PC-9 (cell line): ENCODE data around the gene FOXS1. TPM values are rescaled to one million over a fixed set of nuclear protein-coding genes. Genes with fewer than 3 reads are reported as not detected.

Source experiments
- BruUV-seq: library from RNA; stranded (reverse); fragments of 400-500 nt; replicated peaks from 2 replicates; lab custom pipeline; 2021; lab: Mats Ljungman, UMichigan
- CTCF ChIA-PET: fragments of 300-600 bp; sonication (Branson Sonifier 250); formaldehyde crosslinking; loops from one replicate; lab custom pipeline; 2022; ENCODE audit warnings: antibody characterized with exemption; lab: Charles Lee
- POLR2A ChIA-PET: fragments of 300-600 bp; sonication (Branson Sonifier 250); formaldehyde crosslinking; loops from one replicate; lab custom pipeline; 2022; ENCODE audit warnings: antibody characterized with exemption; ENCODE audit not compliant: unreplicated experiment; lab: Charles Lee
- DNase-seq, 2 experiments: peaks; one replicate each; pipeline versions ENCODE4 v3.0.0 to v3.0.0-alpha.2; 2015 to 2022; ENCODE audit warnings: mixed read lengths in 1 of 2
- H2AFZ ChIP-seq: fragments of 200-600 bp; sonication (generic); 2 replicates; pipeline ENCODE4 v1.8.1; 2017; ENCODE audit warnings: antibody characterized with exemption
- H3F3A ChIP-seq: fragments of 200-600 bp; sonication (generic); 2 replicates; pipeline ENCODE4 v1.8.1; 2017; ENCODE audit warnings: antibody characterized with exemption, mild to moderate bottlenecking, low read depth; ENCODE audit not compliant: insufficient read depth
- H3K27ac ChIP-seq: fragments of 200-600 bp; sonication (generic); 2 replicates; pipeline ENCODE4 v1.6.1; 2016; ENCODE audit warnings: mixed run types
- H3K27me3 ChIP-seq: fragments of 200-600 bp; sonication (generic); 2 replicates; pipeline ENCODE4 v1.6.1; 2016; ENCODE audit warnings: low read depth, mixed run types; ENCODE audit not compliant: insufficient read depth
- H3K36me3 ChIP-seq: fragments of 200-600 bp; sonication (generic); 2 replicates; pipeline ENCODE4 v1.6.1; 2016; ENCODE audit warnings: low read depth, mixed run types
- H3K4me1 ChIP-seq: fragments of 200-600 bp; sonication (generic); replicated peaks from 2 replicates; pipeline ENCODE4 v1.6.1; 2016; ENCODE audit warnings: mixed run types; ENCODE audit not compliant: insufficient read depth
- H3K4me2 ChIP-seq: fragments of 200-600 bp; sonication (generic); 2 replicates; pipeline ENCODE4 v1.6.1; 2017; ENCODE audit warnings: mixed run types
- H3K4me3 ChIP-seq: fragments of 200-600 bp; sonication (generic); 2 replicates; pipeline ENCODE4 v1.6.1; 2016; ENCODE audit warnings: mixed run types
- H3K79me2 ChIP-seq: fragments of 200-600 bp; sonication (generic); 2 replicates; pipeline ENCODE4 v1.6.1; 2017; ENCODE audit warnings: low read depth, mixed run types
- H3K9me2 ChIP-seq: fragments of 200-600 bp; sonication (generic); 2 replicates; pipeline ENCODE4 v1.8.1; 2017; ENCODE audit warnings: mild to moderate bottlenecking; ENCODE audit not compliant: insufficient read depth
- H3K9me3 ChIP-seq: fragments of 200-600 bp; sonication (generic); 2 replicates; pipeline ENCODE4 v1.8.1; 2016; ENCODE audit warnings: low read depth; ENCODE audit not compliant: insufficient read depth
- H4K20me1 ChIP-seq: fragments of 200-600 bp; sonication (generic); 2 replicates; pipeline ENCODE4 v1.8.1; 2017; ENCODE audit not compliant: insufficient read depth
- CTCF ChIP-seq: fragments of 200-600 bp; sonication (generic); conservative IDR thresholded peaks from 2 replicates; pipeline ENCODE4 v1.6.1; 2017; ENCODE audit warnings: mixed run types, antibody characterized with exemption, mild to moderate bottlenecking, moderate library complexity
- EZH2 ChIP-seq: fragments of 200-600 bp; sonication (generic); IDR thresholded peaks from 2 replicates; pipeline ENCODE4 v1.8.0; 2017; ENCODE audit warnings: antibody characterized with exemption, low read depth
- intact Hi-C: fragments of 100-400 bp; cut with micrococcal nuclease; formaldehyde crosslinking; loops from one replicate; pipeline ENCODE4 v1.10.0; 2022; ENCODE audit not compliant: unreplicated experiment
- total RNA-seq: library from RNA; stranded (reverse); gene quantifications from 2 replicates; pipeline ENCODE4 v1.2.3, GENCODE V29; 2021

FOXS1 gene
- total RNA-seq, 1 experiment from 2014 or later, result not detected

DNA sequence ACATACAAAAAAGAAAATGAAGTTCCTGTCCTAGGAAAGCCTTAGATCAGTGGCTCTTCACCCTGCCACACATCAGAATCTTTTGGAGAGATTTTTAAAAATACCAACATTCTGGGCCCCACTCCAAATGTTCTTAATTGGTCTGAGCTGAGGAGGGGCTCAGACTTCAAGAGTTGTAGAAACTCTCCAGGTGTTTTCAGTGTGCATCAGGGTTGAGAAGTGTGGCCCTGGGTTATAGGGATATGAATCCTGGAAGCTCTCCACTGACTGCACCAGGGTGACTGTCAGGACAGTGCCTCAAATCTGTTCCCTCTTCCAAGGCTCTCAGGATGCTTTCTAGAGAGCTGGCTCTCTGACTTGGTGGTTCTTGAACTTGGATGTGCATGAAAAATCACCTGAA, 31.8 kb downstream of the FOXS1 start:
- H3K9me2 ChIP-seq, result no peaks in the 10 kb centered on the region
- no peaks in the 10 kb centered on the region for H3K36me3 ChIP-seq
- no peak for DNase-seq
- no peak overlapping the region for H3K27ac ChIP-seq
- ChIA-PET CTCF (interaction anchor here (0.7 kb wide), 1 partner anchor 328 kb away, joined by 6 read pairs; no protein-coding TSS in a partner anchor), POLR2A (no interaction called here)
- H3K9me3 ChIP-seq, result no peaks in the 10 kb centered on the region
- no peak overlapping the region for H2AFZ ChIP-seq
- H3K27me3 ChIP-seq, result no peaks in the 10 kb centered on the region
- peaks cover 5% of the 10 kb centered on the region; the same call in 1 of the 2 replicates for H4K20me1 ChIP-seq
- no peak for TF ChIP-seq CTCF
- TF ChIP-seq EZH2, result no peak
- intact Hi-C loops, result no loop called here
- no TSS peak for BruUV-seq
- H3F3A ChIP-seq, result peaks cover 12% of the 10 kb centered on the region
- no peaks in the 10 kb centered on the region for H3K79me2 ChIP-seq
- H3K4me2 ChIP-seq, result no peak overlapping the region
- H3K4me3 ChIP-seq, result no peak overlapping the region
- H3K4me1 ChIP-seq, result peaks cover 8% of the 10 kb centered on the region; the same call in 1 of the 2 replicates

GRCh38 chr20:31811796-31812728, 33.3 kb downstream of the FOXS1 start:
- ChIA-PET POLR2A (no interaction called here), CTCF (interaction anchor here (0.6 kb wide), 1 partner anchor 242 kb away, joined by 12 read pairs; no protein-coding TSS in a partner anchor)
- TF ChIP-seq CTCF (no peak), EZH2 (no peak)
- Histone ChIP-seq H3K9me3 (no peaks in the 10 kb centered on the region), H3K27me3 (no peaks in the 10 kb centered on the region), H3K4me3 (no peak overlapping the region), H3K36me3 (no peaks in the 10 kb centered on the region), H3K9me2 (no peaks in the 10 kb centered on the region), H4K20me1 (peaks cover 5% of the 10 kb centered on the region; the same call in 1 of the 2 replicates), H3F3A (peaks cover 14% of the 10 kb centered on the region), H3K79me2 (no peaks in the 10 kb centered on the region), H3K4me1 (peaks cover 8% of the 10 kb centered on the region; the same call in 1 of the 2 replicates), H3K27ac (no peak overlapping the region), H3K4me2 (no peak overlapping the region), H2AFZ (no peak overlapping the region)
- BruUV-seq, result no TSS peak
- DNase-seq, result no peak
- intact Hi-C loops, result no loop called here

DNA sequence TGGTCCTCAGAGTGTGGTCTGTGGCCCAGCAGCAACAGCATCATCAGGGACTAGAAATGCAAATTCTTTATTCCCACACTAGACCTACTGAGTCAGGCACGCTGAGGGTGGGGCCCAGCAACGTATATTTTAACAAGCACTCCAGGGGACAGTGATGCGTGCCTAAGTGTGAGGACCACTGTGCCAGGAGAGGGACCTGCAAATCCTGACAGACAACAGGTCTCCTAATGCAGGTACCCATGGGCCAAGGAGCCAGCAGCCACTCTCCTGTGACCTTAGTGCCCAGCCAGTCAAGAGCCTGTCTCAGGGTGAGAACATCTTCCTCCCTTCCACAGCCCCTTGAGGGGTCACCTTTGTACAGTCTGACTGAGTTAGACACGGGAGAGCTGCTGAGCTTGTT, 34.2 kb downstream of the FOXS1 start:
- no peak for DNase-seq
- CTCF ChIA-PET, result interaction anchor here (0.7 kb wide), 1 partner anchor 234 kb away, joined by 4 read pairs; no protein-coding TSS in a partner anchor
- TF ChIP-seq EZH2 (no peak), CTCF (no peak)

More for the DNA sequence above, 34.2 kb downstream of the FOXS1 start:
- Histone ChIP-seq H3K9me3 (no peaks in the 10 kb centered on the region), H2AFZ (no peak overlapping the region), H3K36me3 (no peaks in the 10 kb centered on the region), H3K4me3 (no peak overlapping the region), H3K9me2 (no peaks in the 10 kb centered on the region), H4K20me1 (peaks cover 5% of the 10 kb centered on the region; the same call in 1 of the 2 replicates), H3K4me1 (peaks cover 8% of the 10 kb centered on the region; the same call in 1 of the 2 replicates), H3F3A (peaks cover 19% of the 10 kb centered on the region), H3K27ac (no peak overlapping the region), H3K4me2 (no peak overlapping the region), H3K79me2 (no peaks in the 10 kb centered on the region), H3K27me3 (no peaks in the 10 kb centered on the region)
- intact Hi-C loops, result no loop called here
- POLR2A ChIA-PET, result no interaction called here
- no TSS peak for BruUV-seq
